Measurements from ENCODE around the gene ZNF425.
"Not testable (repeated sequence)": the region's sequence is repeated elsewhere in the genome, so short reads cannot be mapped to it uniquely, and the experiment has no call there.

ZNF425 gene

DNA sequence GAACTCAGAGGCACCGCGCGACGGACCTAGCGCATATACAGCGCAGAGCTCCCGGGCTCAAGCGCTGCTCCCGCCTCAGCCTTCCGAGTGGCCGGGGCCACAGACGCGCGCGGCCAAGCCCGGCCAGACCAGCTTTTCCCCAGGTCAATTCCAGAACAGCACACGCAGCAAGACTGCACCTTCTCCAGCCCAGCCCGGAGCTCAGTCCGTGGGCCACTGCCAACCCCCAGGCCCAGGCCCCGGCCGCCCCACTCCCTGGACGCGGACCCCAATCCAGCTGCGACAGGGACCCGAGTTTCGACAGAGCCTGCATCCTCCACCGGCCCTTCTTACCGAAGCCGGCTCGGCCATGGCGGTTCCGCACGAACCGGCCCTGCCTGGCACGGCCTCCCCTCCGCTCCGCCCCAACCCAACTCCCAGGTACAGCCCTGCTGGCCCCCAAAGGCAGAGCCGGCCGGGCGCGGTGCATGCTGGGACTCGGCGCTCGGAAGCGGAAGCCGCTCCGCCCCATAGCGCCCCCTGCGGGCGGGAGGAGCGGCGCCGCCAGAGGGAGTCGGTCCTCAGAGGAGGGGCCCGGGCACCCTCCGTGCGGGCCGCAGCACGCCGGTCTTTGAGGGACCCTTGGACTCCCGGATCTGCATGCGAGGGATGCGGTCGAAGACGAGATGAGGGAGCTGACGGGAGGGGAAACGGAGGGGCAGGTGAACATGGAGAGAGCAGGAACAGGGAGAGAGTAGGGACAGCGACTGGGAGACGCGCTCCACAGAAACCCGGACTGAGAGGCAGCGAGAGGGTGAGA is at the start of gene ZNF425:
ZNF425 (minus strand) TSS at position 462 of the 799 bp plus-strand sequence; CDS start at position 351, 111 bp downstream.
- peak; percentile 78 to 95 for DNase-seq (ENCODE audit: extremely low read depth in 1 of 2, low read depth in 1 of 2)

GRCh38 chr7:149175150-149175549 is 49.0 kb upstream of the ZNF425 start:
- DNase-seq (ENCODE audit: extremely low read depth in 1 of 2, low read depth in 1 of 2), result no peak

GRCh38 chr7:149172534-149172920 is 46.4 kb upstream of the ZNF425 start:
- DNase-seq (ENCODE audit: extremely low read depth in 1 of 2, low read depth in 1 of 2), result no peak

DNA sequence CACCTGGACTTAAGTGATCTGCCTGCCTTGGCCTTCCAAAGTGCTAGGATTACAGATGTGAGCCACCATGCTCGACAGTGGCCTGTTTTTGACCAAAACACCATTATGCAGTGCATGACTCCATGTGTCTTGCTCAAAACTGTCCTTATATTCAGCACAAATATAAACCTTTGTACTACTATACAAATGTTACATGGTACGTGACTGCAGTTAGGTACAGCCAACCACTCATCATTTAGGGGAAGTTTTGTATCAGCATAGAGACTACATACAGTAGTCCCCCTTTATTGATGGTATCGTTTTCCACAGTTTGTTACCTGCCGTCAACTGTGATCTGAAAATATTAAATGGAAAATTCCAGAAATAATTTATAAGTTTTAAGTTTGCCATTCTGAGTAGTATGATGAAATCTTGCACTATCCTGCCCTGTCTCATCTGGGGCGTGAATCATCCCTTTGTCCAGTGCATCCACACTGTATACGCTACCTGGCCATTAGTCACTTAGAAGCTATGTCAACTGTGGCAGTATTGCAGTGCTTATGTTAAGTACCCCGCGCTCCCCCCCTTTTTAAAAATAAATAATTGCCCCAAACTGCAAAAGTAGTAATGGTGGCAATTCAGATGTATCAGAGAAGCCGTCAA is 45.9 kb upstream of the ZNF425 start:
- DNase-seq (ENCODE audit: extremely low read depth in 1 of 2, low read depth in 1 of 2), result no peak

GRCh38 chr7:149166630-149167352 is 40.7 kb upstream of the ZNF425 start:
- DNase-seq (ENCODE audit: extremely low read depth in 1 of 2, low read depth in 1 of 2), result no peak

DNA sequence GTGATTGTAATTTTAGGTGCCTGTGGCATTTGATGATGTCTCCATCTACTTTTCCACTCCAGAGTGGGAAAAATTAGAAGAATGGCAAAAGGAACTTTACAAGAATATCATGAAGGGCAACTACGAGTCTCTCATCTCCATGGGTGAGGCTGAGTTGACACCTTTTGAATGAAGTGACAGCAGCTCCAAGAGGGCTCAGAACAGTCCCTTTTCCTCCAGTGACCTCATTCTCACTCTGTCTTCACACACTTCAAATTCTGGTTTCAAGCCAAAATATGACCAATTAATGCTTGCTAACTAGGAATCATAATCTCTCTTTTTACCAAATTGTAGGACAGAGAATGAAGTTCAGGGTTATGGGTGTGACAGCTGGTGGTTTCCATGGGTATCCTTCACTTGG is 40.0 kb upstream of the ZNF425 start:
- DNase-seq (ENCODE audit: extremely low read depth in 1 of 2, low read depth in 1 of 2), result no peak

- DNase-seq (ENCODE audit: extremely low read depth in 1 of 2, low read depth in 1 of 2), result no peak
Measured at GRCh38 chr7:149161241-149161848, 35.2 kb upstream of the ZNF425 start.

DNA sequence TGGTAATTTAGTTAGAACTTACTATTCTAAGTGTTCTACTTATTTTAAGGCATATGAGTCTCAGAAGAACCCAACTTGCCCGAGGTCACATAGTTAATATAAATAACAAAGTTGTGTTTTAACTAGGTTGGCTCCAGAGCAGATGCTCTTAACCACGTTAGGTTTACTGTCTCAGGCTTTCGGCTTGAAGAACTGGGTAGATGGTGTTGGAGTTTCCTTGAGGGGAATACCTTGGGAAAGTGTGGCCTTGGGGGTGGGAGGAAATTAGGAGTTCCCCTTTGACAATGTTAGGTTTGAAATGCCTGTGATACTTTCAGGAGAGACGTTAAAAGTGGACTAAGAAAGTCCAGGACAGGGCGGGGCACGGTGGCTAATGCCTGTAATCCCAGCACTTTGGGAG is 30.8 kb upstream of the ZNF425 start:
- no peak for DNase-seq (ENCODE audit: extremely low read depth in 1 of 2, low read depth in 1 of 2)

DNA sequence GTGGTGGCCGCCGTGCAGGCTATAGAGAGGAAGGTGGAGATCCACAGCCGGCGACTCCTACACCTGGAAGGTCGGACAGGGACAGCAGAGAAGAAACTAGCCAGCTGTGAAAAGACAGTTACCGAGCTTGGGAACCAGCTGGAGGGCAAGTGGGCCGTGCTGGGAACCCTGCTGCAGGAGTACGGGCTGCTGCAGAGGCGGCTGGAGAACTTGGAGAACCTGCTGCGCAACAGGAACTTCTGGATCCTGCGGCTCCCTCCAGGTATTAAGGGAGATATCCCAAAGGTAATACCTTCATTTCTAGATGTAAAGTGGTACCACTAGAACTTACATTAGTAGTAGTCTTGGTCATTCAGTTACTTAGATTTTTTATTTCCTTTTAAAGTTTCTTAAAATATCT is 27.9 kb upstream of the ZNF425 start:
- no peak for DNase-seq (ENCODE audit: extremely low read depth in 1 of 2, low read depth in 1 of 2)

- no peak for DNase-seq (ENCODE audit: extremely low read depth in 1 of 2, low read depth in 1 of 2)
Measured at GRCh38 chr7:149153346-149153745, 27.2 kb upstream of the ZNF425 start.

DNA sequence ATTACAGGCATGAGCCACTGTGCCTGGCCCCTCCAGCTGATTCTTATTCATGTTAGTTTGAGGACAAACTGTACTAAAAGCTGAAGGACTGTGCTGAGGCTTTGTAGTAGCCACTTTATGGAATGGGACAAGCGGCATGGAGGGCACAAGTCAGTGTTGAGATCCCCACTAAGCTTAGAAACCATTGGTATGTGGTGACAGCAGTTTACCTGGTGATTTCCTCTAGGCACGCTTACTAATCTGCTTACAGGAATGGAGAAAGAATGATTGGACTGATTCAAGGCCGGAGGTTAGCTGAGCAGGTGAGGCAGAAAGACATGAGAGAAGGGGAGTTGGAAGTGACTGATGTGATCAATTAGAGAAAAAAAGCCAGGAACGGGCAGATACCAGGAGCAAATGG is 24.9 kb upstream of the ZNF425 start:
- DNase-seq (ENCODE audit: extremely low read depth in 1 of 2, low read depth in 1 of 2), result no peak

DNA sequence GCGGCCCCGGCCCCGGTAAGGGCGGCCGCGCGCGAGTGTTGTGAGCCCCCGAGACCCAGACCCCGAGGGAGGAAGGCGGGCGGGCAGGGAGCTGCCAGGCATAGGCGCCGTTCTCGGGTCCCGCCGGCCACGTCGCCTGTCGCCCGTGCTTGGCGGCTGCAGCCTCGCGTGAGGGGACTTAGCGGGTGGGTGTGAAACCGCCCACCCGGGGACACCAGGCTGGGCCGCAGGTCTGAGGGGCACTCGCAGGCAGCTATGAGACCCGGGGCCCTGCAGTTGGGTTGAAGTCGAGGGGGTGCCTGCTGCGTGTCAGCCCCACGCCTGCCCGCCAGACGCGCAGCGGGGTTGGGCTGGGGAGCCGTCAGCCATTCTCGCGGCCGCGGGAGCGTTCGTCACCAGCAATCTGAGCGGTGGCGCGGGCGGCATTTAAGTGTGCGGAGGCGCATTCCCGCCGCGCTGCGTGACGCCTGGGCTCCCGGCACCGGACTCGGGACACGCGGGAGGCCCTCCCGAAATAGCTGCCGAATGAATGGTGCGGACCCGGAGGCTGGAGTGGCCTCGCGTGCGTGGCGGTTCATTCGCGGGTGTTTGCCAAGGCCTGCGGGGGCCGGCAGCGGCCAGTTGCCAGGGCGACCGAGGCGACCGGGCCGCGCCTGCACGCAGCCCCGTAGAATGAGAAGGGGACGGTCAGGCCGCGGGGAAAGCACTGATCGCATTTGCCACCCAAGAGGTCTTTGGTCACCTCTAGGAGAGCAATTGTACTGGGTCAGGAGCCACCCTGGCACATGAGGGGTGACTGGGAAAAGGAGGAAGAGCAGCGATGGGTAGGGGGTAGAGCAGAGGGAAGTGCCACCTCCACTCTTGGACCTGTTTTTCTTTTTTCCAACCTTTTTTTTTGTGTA is 21.9 kb upstream of the ZNF425 start:
- DNase-seq (ENCODE audit: extremely low read depth in 1 of 2, low read depth in 1 of 2), result peak in 1 of 2 donors; percentile 42

GRCh38 chr7:149147072-149147751 is 21.1 kb upstream of the ZNF425 start, which contains the start of gene ZNF398:
Gene ZNF398, plus strand, starts transcription at chr7:149147453. Its CDS starts 290 bp downstream, at chr7:149147743.
- DNase-seq (ENCODE audit: extremely low read depth in 1 of 2, low read depth in 1 of 2), result peak; percentile 45 to 73

GRCh38 chr7:149145031-149145845 is 19.1 kb upstream of the ZNF425 start:
- DNase-seq (ENCODE audit: extremely low read depth in 1 of 2, low read depth in 1 of 2), result no peak

- DNase-seq (ENCODE audit: extremely low read depth in 1 of 2, low read depth in 1 of 2), result not testable (repeated sequence)
Measured at GRCh38 chr7:149144436-149144922, 18.4 kb upstream of the ZNF425 start.

DNA sequence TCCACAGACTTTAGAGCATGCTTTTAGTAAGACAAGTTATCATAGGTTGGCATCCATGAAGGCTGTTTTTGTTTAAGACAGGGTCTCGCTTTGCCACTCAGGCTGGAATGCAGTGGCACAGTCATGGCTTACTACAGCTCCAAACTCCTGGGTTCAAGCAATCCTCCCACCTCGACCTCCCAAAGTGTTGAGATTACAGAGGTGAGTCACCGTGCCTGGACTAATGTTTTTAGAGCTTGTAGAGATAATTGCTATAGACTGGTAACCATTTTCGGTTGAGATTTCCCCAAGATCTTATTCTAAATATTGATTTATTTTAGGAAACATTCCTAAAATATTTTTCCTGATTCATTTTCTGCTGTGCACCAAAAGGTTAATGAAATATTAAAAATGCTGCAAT is 15.8 kb upstream of the ZNF425 start:
- DNase-seq (ENCODE audit: extremely low read depth in 1 of 2, low read depth in 1 of 2), result no peak

DNA sequence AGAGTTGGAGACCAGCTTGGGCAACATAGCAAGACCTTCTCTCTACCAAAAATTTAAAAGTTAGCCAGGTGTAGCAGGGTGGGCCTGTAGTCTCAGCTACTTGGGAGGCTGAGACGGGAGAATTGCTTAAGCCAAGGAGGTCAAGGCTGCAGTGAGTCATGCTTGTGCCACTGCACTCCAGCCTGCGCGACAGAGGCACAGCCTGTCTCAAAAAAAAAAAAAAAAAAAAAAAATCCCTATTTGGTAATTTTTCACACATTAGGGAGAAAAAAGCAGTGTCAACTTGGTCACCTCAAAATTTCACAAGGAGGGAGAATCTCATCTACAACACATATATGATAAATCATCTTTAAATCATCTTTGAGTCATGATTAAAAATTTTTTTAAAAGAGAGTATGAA is 14.7 kb upstream of the ZNF425 start:
- DNase-seq (ENCODE audit: extremely low read depth in 1 of 2, low read depth in 1 of 2), result no peak

- DNase-seq (ENCODE audit: extremely low read depth in 1 of 2, low read depth in 1 of 2), result no peak
Measured at GRCh38 chr7:149136118-149136517, 10.0 kb upstream of the ZNF425 start.
